UCSD-AML1 (cell line): Measurements from ENCODE around the gene UGT1A1.

Experiments used
- DNase-seq: peaks from one replicate; lab custom pipeline; 2025; ENCODE audit not compliant: unreplicated experiment; lab: John Stamatoyannopoulos, UW

The UGT1A1 gene

GRCh38 chr2:233756429-233757081, 3.5 kb upstream of the UGT1A1 start:
- DNase-seq, result no peak

GRCh38 chr2:233758141-233758540, 1.9 kb upstream of the UGT1A1 start:
- DNase-seq, result no peak

- no peak for DNase-seq
Measured at GRCh38 chr2:233758849-233759248, 1.2 kb upstream of the UGT1A1 start.

GRCh38 chr2:233761040-233761769, 1.1 kb downstream of the UGT1A1 start:
- no peak for DNase-seq

GRCh38 chr2:233764264-233764663, 4.2 kb downstream of the UGT1A1 start:
- no peak for DNase-seq

- no peak for DNase-seq
Measured at GRCh38 chr2:233764761-233765160, 4.7 kb downstream of the UGT1A1 start.

- DNase-seq, result no peak
Measured at GRCh38 chr2:233766416-233766815, 6.3 kb downstream of the UGT1A1 start.

GRCh38 chr2:233768076-233768475, 8.0 kb downstream of the UGT1A1 start:
- DNase-seq, result no peak

GRCh38 chr2:233769260-233769659, 9.2 kb downstream of the UGT1A1 start:
- DNase-seq, result no peak

- no peak for DNase-seq
Measured at GRCh38 chr2:233772153-233772552, 12.1 kb downstream of the UGT1A1 start.

GRCh38 chr2:233772583-233772982, 12.5 kb downstream of the UGT1A1 start:
- DNase-seq, result no peak

- DNase-seq, result no peak
Measured at GRCh38 chr2:233773854-233774253, 13.8 kb downstream of the UGT1A1 start.

GRCh38 chr2:233775414-233775813, 15.3 kb downstream of the UGT1A1 start:
- no peak for DNase-seq

GRCh38 chr2:233778030-233778429, 18.0 kb downstream of the UGT1A1 start, which contains the start of gene MROH2A:
TSS of gene MROH2A (plus strand) at chr2:233778330. CDS start at chr2:233779359, 1,029 bp downstream.
- DNase-seq, result no peak

GRCh38 chr2:233779722-233780121, 19.7 kb downstream of the UGT1A1 start:
- DNase-seq, result no peak

- no peak for DNase-seq
Measured at GRCh38 chr2:233780771-233781170, 20.7 kb downstream of the UGT1A1 start.

GRCh38 chr2:233789554-233789953, 29.5 kb downstream of the UGT1A1 start:
- no peak for DNase-seq

GRCh38 chr2:233791151-233791882, 31.2 kb downstream of the UGT1A1 start:
- no peak for DNase-seq

- no peak for DNase-seq
Measured at GRCh38 chr2:233791883-233792329, 31.8 kb downstream of the UGT1A1 start.

- no peak for DNase-seq
Measured at GRCh38 chr2:233792720-233793119, 32.6 kb downstream of the UGT1A1 start.

GRCh38 chr2:233793465-233794127, 33.5 kb downstream of the UGT1A1 start:
- DNase-seq, result no peak
